BE2C (cell line): ENCODE results near the gene ZNF516.

Experiments
- DNase-seq: peaks from one replicate; pipeline ENCODE4 v3.0.0-alpha.2; 2020
- H3K27me3 ChIP-seq: fragments of 250-450 bp; sonication (Bioruptor Pico); 2 replicates; pipeline ENCODE4 v1.5.1; 2020; ENCODE audit warnings: mild to moderate bottlenecking
- H3K36me3 ChIP-seq: fragments of 250-450 bp; sonication (Bioruptor Pico); 2 replicates; pipeline ENCODE4 v1.5.1; 2020; ENCODE audit warnings: mild to moderate bottlenecking
- H3K4me1 ChIP-seq: fragments of 250-450 bp; sonication (Bioruptor Pico); 2 replicates; pipeline ENCODE4 v1.5.1; 2020
- H3K4me3 ChIP-seq: 2 replicates; pipeline ENCODE4 v1.5.1; 2011; ENCODE audit warnings: low read depth, low read length
- H3K9me3 ChIP-seq: fragments of 250-450 bp; sonication (Bioruptor Pico); 2 replicates; pipeline ENCODE4 v1.5.1; 2020
- TF ChIP-seq, protein P1 (sequence below): IDR thresholded peaks from 2 replicates; pipeline ENCODE4 v1.5.1; 2012; ENCODE audit warnings: mild to moderate bottlenecking, low read depth, low read length

ZNF516 gene

DNA sequence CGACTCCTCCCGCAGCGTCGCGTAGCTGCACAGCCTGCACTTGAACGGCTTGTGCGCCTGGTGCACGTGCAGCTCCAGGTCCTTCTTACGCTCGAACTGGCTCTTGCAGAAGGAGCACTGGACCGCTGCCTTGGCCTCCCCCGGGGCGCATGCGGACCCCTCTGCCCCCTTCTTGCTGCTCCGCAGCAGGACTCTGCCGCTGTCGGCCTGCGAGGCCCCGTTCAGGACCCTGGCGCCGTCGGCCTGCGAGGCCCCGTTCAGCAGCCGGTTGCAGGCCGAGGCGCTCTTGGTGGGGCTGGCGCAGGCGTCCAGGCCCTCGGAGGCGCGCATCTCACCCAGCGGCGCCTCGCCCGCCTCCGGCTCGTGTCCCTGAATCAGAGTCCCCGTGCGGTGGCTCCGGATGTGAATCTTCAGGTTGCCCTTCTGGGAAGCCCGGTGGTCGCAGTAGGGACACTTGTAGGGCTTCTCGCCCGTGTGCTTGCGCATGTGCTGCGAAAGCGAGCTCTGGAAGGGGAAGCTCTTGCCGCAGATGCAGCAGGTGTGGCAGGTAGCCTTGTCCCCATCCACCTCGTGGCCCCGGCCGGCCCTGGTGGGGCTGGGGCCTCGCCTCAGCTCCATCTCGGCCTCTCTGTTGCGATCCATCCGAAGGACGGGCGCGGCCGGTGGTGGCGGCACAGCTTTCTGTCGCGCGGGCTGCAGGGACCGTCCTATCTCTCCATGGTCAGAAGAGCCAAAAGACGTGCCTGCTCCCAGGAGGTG lies 52.5 kb downstream of the ZNF516 start:
- DNase-seq, result no peak
- H3K4me3 ChIP-seq, result no peak overlapping the region
- peaks cover 17% of the 10 kb centered on the region for H3K36me3 ChIP-seq
- TF ChIP-seq, protein P1, sequence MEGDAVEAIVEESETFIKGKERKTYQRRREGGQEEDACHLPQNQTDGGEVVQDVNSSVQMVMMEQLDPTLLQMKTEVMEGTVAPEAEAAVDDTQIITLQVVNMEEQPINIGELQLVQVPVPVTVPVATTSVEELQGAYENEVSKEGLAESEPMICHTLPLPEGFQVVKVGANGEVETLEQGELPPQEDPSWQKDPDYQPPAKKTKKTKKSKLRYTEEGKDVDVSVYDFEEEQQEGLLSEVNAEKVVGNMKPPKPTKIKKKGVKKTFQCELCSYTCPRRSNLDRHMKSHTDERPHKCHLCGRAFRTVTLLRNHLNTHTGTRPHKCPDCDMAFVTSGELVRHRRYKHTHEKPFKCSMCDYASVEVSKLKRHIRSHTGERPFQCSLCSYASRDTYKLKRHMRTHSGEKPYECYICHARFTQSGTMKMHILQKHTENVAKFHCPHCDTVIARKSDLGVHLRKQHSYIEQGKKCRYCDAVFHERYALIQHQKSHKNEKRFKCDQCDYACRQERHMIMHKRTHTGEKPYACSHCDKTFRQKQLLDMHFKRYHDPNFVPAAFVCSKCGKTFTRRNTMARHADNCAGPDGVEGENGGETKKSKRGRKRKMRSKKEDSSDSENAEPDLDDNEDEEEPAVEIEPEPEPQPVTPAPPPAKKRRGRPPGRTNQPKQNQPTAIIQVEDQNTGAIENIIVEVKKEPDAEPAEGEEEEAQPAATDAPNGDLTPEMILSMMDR, result no peak
- no peaks in the 10 kb centered on the region for H3K27me3 ChIP-seq
- no peaks in the 10 kb centered on the region for H3K9me3 ChIP-seq
- H3K4me1 ChIP-seq, result peaks cover 6% of the 10 kb centered on the region; the same call in 1 of the 2 replicates

DNA sequence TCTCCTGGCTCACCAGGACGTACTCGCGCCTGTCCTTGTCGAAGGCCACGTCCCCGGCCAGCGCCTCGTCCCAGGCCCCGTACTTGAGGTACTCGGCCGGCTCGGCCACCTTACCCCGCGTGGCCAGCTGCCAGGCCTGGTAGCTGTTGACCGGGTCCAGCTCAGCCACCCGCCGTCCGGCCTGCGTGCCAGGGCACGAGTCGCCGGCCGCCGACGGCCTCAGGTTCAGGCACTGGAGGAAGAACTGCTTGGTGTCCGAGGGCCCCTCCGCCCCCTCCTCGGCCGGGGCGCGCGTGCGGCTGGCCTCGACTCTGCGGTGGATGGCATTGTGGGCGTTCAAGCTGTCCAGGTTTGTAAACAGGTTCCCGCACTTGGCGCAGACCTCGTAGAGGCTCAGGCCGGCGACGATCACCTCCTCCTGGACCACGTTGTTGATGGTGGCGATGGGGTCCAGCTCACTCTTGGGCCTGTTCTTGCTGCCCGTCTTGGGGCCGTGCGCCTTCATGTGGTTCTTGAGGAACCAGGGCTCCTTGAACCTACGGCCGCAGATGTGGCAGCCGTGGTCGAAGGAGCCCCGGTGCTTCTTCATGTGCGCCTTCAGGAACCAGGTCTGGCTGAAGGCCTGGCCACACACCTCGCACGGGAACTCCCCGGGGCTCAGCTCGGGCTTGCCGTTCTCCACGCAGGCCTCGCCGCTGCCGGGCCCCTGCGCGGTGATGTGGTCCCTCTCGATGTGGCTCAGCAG lies 53.2 kb downstream of the ZNF516 start:
- Histone ChIP-seq H3K36me3 (peaks cover 17% of the 10 kb centered on the region), H3K27me3 (no peaks in the 10 kb centered on the region), H3K4me1 (peaks cover 4% of the 10 kb centered on the region; the same call in 1 of the 2 replicates), H3K9me3 (no peaks in the 10 kb centered on the region), H3K4me3 (no peak overlapping the region)
- TF ChIP-seq, protein P1, result no peak
- no peak for DNase-seq

DNA sequence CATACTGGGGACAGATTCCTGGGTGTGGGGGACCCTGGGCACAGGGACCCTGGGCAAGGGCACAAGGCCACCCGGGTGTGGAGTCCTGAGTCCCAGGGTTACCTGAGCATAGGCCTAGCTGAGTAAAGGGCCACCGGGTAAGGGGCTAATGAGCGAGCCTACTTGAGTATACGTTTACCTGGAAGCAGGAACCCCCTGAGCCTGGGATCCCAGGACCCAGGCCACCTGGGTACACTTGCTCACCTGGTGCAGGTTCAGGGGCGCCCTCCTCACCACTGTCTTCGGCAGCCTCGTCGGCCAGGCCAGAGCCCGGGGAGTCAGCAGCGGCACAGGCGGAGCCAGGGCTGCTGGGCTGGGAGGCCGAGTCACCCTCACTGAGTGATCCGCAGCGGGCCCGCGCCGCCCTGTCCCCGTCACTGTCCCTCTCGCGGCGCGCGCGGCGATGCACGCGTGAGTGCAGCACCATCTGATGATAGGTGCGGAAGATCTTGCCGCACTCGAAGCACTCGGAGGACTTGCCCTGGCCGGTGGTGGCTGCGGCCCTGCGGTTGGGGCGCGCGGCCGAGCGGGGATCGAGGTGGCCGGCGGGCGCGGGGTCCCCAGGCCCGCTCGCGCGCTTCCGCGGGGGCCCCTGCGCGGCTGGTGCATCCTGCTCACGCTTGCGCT lies 53.9 kb downstream of the ZNF516 start:
- H3K4me3 ChIP-seq, result no peak overlapping the region
- DNase-seq, result no peak
- TF ChIP-seq, protein P1, result no peak
- H3K36me3 ChIP-seq, result peaks cover 17% of the 10 kb centered on the region
- H3K4me1 ChIP-seq, result peaks cover 4% of the 10 kb centered on the region; the same call in 1 of the 2 replicates
- H3K27me3 ChIP-seq, result no peaks in the 10 kb centered on the region
- H3K9me3 ChIP-seq, result no peaks in the 10 kb centered on the region

DNA sequence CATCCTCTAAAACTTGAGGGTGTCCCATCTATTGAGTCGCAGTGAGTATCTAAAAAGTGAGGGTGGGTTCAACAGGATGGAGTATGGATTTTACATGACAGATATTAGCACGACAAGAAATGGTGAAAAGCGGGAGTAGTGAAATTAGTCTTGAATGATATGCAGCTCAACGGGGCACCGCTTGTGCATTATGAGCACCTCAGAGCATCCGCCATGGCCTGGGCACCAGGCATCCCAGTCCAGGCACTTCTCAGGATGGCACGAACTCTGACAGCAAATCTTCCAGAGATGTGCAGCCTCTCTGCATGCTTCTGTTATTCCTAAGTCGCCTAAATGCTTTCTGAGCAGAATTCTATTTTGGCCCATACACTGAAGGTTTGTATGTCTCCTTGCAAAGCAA lies 57.1 kb downstream of the ZNF516 start:
- H3K36me3 ChIP-seq, result peaks cover 20% of the 10 kb centered on the region
- no peak for DNase-seq
- H3K9me3 ChIP-seq, result no peaks in the 10 kb centered on the region
- no peak overlapping the region for H3K4me3 ChIP-seq
- no peaks in the 10 kb centered on the region for H3K27me3 ChIP-seq
- no peaks in the 10 kb centered on the region for H3K4me1 ChIP-seq
- TF ChIP-seq, protein P1, result no peak

DNA sequence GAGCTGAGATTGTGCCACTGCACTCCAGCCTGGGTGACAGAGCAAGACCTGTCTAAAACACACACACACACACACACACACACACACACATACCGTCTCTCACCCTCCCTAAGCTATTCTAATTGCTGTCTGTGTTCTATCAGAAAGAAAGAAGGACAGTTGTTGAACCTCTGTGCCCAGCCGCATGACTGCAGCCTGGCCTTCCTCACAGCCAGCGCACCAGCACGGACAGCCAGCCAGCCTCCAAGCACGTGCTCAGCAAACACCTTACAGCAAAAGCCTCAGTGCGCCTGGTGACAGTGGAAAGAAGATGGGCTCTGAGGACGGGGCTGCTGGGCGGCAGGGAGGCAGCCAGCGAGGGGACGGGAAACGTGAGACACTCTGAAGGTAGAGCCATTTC lies 58.0 kb downstream of the ZNF516 start:
- peaks cover 13% of the 10 kb centered on the region for H3K36me3 ChIP-seq
- TF ChIP-seq, protein P1, result no peak
- DNase-seq, result no peak
- no peaks in the 10 kb centered on the region for H3K27me3 ChIP-seq
- H3K4me1 ChIP-seq, result no peaks in the 10 kb centered on the region
- no peak overlapping the region for H3K4me3 ChIP-seq
- no peaks in the 10 kb centered on the region for H3K9me3 ChIP-seq
